Measurements from ENCODE around the gene ARL5C.
"Not testable (repeated sequence)": the region's sequence is repeated elsewhere in the genome, so short reads cannot be mapped to it uniquely, and the experiment has no call there.

The ARL5C gene

DNA sequence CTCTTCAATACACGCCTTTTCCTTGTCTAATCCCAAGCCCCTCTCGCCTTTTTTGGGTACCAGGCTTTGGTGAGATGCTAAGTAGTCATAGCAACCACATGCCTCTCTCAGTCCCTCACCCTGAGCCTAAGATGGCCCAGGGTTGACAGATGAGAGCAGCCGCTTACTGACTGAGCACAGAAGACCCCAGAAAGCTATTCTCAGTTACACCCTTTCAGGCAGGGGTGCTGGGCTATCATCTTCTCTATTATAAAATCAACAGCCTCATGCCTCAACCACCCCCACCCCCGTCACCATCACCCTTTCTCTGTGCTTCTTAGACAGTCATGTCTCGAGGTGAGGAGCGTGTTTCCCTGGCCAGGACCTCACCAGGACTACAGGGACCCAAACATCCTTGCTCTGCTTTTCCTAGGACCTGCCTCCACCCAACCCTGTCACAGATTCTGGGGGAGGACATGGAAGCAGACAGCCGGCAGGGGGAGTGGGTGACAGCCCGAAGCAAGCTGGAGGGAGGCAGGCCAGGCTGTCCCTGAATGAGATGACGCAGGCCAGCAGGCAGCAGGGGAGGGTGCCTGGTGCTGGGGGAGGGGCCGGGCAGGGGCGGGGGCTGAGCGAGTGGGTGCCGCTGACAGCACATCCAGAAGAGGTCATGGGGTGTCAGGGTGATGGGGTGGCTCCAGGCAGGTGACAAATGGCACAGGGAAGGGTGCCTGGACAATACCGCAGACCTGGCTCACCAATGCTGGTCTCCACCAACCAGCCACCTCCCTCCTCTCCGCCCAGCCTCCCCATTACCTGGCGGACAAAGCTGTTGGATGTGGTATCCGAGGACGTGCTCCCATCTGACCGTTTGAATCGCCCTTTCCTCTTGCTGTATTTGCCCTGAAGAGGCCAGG, 28.4 kb upstream of the ARL5C start:
- DNase-seq, result no peak

GRCh38 chr17:39193346-39193745, 27.4 kb upstream of the ARL5C start:
- DNase-seq, result no peak

GRCh38 chr17:39192901-39193300, 26.9 kb upstream of the ARL5C start:
- DNase-seq, result no peak

GRCh38 chr17:39191750-39192510, 26.0 kb upstream of the ARL5C start:
- no peak for DNase-seq

GRCh38 chr17:39187152-39187830, 21.3 kb upstream of the ARL5C start:
- DNase-seq, result no peak

DNA sequence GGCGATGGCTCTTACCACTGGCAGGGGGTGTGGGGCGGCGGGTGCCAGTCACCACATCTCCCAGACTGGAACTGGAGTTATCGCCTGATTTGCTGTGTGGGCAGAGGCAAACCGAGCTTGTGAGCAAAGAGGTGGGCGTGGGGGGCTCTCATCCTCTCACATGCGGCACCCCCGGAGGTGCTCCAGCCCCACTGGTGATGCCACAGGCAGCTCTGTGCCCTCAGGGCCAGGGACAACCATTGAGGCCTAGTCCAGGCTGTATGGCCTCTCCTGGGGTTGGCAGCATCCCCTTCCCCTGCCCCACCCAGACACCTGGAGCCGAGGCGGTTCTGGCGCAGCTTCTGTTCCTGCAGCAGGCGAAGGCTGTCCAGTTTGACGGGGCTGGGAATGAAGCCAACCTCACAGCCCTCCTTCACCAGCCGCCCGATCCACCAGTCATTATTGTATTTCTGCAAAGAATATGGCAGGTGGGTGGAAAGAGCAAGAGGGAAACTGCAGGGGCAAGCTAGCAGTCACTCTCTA, 20.6 kb upstream of the ARL5C start:
- DNase-seq, result no peak

DNA sequence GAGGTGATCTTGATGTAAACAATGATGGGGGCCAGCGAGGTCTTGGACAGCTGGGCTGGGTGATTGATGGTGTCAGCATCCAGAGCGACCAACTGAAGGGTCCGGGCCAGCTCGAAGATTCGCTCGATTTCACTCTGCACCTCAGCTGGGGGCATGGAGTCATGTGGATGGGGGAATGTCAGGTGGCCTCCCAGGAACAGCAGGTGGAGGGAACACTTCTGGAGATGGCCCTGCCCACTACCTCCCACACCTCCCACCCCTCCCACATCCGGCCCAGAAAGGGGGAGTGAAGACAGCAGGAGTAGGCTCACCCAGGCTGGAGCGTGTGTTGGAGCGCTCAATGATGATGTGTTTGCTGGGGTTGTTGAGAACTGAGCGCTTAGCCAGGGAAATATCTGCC, 17.8 kb upstream of the ARL5C start:
- no peak for DNase-seq

GRCh38 chr17:39183045-39183444, 17.1 kb upstream of the ARL5C start:
- no peak for DNase-seq

- DNase-seq, result no peak
Observed at GRCh38 chr17:39181303-39181702, 15.3 kb upstream of the ARL5C start.

- no peak for DNase-seq
Observed at GRCh38 chr17:39178536-39178935, 12.6 kb upstream of the ARL5C start.

DNA sequence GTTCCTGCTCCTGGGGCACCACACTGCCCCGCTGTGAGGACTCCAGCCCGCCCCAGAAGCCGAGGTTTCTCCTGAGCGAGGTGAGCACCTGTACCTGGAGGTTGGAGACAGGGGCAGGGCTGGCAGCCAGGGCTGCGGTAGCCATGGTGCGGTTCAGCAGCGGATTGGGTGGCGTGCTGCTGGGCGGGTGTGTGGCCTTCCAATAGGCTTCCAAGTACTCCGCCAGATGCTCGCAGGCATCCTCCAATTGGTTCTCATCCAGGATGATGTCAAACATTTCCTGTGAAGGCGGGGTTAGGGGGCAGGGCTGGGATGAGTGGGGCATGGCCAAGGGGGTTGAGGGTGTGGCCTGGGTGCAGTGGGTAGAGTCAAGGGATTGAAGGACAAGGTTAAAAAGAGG, 11.3 kb upstream of the ARL5C start:
- DNase-seq, result no peak

GRCh38 chr17:39175695-39176093, 9.7 kb upstream of the ARL5C start:
- no peak for DNase-seq

DNA sequence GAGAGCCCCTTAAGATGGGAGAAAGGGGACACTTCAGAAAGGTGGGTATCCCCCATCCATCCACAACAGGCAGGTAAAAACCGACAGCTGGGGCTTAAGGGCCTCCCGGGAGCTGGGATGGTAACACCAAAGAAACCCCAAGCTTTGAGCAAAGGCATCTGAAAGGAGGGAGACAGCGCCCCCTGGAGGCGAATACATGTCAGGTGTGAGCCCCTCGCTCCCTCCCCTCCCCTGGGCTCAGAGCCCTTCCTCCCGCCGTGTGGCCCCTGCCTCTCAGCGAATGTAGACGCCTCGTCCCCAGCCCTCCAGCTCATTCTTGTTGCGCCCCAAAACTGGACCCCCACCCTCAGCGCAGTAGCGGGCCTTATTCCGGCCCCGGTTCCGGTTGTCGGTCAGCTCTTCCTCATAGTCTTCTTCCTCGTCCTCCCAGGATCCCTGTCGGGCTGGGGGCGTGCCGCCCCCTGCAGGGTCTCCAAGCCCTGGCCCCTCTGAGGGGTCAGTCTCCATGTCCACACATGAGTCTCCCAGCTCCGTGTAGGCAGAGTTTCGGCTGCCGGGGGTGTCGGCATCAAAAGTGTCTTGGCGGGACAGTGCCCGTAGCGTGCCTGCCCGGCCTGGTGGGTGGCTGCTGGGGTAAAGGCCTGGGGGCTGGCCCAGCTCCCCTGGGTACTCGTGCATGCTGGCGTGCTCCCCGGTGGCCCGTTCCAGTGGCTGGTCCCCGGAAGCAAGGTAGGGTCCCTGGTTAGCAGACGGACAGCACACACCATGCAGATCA, 9.1 kb upstream of the ARL5C start:
- peak; percentile 44 to 73 (median 58) for DNase-seq

DNA sequence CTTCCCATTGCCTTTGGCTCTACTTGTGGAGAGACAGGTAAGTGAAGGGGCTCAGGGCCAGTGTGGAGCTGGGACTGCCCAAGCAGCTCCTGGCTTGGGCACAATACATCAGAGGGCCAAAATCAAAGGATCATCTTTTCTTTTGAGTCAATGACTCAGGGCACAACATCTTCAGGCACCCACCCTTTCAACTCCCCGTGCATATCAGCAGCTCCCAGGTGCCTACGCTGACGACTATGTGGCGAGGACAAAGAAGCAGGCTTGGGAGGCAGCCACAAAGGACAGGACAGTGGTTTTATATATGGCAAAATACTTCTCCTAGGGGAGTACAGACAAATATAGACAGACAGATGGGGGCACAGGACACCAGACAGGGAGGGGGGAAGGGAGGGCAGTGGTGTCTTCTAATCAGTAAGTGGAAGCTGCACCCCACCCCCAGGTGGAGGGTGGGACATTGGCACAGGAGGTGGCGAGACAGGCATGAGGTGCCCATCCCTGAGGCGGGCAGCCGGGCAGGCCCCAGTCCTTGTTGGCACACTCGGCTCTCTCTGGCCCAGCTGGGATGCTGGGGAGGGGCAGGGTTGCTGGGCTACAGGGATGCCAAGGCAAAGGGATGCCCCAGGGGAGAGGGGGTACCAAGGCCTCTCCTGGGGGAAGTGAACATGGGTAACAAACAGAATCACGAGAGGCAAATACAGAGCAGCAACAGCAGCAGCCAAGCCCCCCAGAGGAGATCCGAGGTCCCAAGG, 7.7 kb upstream of the ARL5C start:
- DNase-seq, result no peak

DNA sequence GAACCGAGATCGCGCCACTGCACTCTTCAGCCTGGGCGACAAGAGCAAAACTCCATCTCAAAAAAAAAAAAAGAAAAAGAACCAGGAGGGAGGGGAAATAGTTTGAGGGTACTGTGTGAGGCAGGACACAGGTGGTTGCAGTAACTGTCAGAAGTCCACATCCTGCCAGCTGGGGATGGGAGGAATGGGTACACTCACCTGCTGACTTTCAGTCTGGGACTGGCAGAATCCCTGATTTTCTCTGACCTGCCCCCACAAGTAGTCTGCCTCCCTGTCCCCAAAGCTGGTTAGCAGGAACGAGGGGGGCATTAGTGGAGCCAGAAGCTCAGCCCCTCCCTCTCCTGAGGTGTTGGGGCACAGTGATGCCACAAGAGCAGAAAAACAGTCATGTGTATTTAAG, 7.1 kb upstream of the ARL5C start:
- no peak for DNase-seq

- DNase-seq, result no peak
Observed at GRCh38 chr17:39171933-39172332, 6.0 kb upstream of the ARL5C start.

GRCh38 chr17:39170558-39170957, 4.6 kb upstream of the ARL5C start:
- DNase-seq, result no peak

- DNase-seq, result no peak
Observed at GRCh38 chr17:39170109-39170508, 4.1 kb upstream of the ARL5C start.

GRCh38 chr17:39169518-39169917, 3.6 kb upstream of the ARL5C start:
- DNase-seq, result no peak

GRCh38 chr17:39169101-39169500, 3.1 kb upstream of the ARL5C start:
- DNase-seq, result no peak

DNA sequence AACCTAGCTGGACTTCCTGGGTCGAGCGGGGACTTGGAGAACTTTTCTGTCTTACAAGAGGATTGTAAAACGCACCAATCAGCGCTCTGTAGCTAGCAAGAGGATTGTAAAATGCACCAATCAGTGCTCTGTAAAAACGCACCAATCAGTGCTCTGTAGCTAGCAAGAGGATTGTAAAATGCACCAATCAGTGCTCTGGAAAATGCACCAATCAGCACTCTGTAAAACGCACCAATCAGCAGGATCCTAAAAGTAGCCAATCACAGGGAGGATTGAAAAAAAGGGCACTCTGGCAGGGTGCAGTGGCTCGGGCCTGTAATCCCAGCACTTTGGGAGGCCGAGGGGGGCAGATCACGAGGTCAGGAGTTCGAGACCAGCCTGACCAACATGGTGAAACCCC, 2.5 kb upstream of the ARL5C start:
- not testable (repeated sequence) for DNase-seq

- no peak for DNase-seq
Observed at GRCh38 chr17:39167476-39167875, 1.5 kb upstream of the ARL5C start.

All from activated naive CD4-positive, alpha-beta T cell (primary cell).